Coronary artery (tissue), 2 donors: Measurements from ENCODE around the gene DOCK1.

Source experiments
- DNase-seq: peaks from one replicate; pipeline ENCODE4 v3.0.0-alpha.2; 2017; ENCODE audit warnings: low spot score
- H3K27ac ChIP-seq, 2 donors: fragments of 200-600 bp; sonication (generic); one replicate each; pipeline ENCODE4 v1.5.1; 2016 to 2019
- H3K4me3 ChIP-seq: fragments of 200-600 bp; sonication (generic); 2 replicates; pipeline ENCODE4 v1.5.1; 2016; ENCODE audit warnings: mild to moderate bottlenecking, moderate library complexity
- CTCF ChIP-seq: fragments of 200-600 bp; sonication (generic); IDR thresholded peaks from one replicate; pipeline ENCODE4 v1.5.1; 2019; ENCODE audit warnings: antibody characterized with exemption

The DOCK1 gene

GRCh38 chr10:127429601-127430312 lies 524.5 kb downstream of the DOCK1 start:
- DNase-seq, result no peak
- H3K4me3 ChIP-seq, result no peak overlapping the region
- no peak overlapping the region for H3K27ac ChIP-seq
- TF ChIP-seq CTCF, result no peak

- Histone ChIP-seq H3K4me3 (no peak overlapping the region), H3K27ac (no peak overlapping the region)
- DNase-seq, result no peak
- TF ChIP-seq CTCF, result no peak
Measured at GRCh38 chr10:127431525-127431924, 526.3 kb downstream of the DOCK1 start.

GRCh38 chr10:127434006-127434405 lies 528.8 kb downstream of the DOCK1 start:
- DNase-seq, result no peak
- TF ChIP-seq CTCF, result no peak
- Histone ChIP-seq H3K4me3 (no peak overlapping the region), H3K27ac (no peak overlapping the region)

- DNase-seq, result no peak
- H3K27ac ChIP-seq, result no peak overlapping the region
- no peak overlapping the region for H3K4me3 ChIP-seq
- no peak for TF ChIP-seq CTCF
Measured at GRCh38 chr10:127435246-127435645, 530.0 kb downstream of the DOCK1 start.

GRCh38 chr10:127440371-127440770 lies 535.1 kb downstream of the DOCK1 start:
- DNase-seq, result no peak
- Histone ChIP-seq H3K4me3 (no peak overlapping the region), H3K27ac (no peak overlapping the region)
- TF ChIP-seq CTCF, result no peak

- Histone ChIP-seq H3K27ac (no peak overlapping the region), H3K4me3 (no peak overlapping the region)
- no peak for TF ChIP-seq CTCF
- no peak for DNase-seq
Measured at GRCh38 chr10:127441350-127442219, 536.4 kb downstream of the DOCK1 start.

GRCh38 chr10:127442220-127442525 lies 536.9 kb downstream of the DOCK1 start:
- TF ChIP-seq CTCF, result no peak
- Histone ChIP-seq H3K27ac (no peak overlapping the region), H3K4me3 (no peak overlapping the region)
- DNase-seq, result no peak
